PC-9 (cell line): ENCODE data around the gene AMZ1. TPM values are rescaled to one million over a fixed set of nuclear protein-coding genes. Genes with fewer than 3 reads are reported as not detected.

ENCODE experiments used
- BruUV-seq: library from RNA; stranded (reverse); fragments of 400-500 nt; replicated peaks from 2 replicates; lab custom pipeline; 2021; lab: Mats Ljungman, UMichigan
- CTCF ChIA-PET: fragments of 300-600 bp; sonication (Branson Sonifier 250); formaldehyde crosslinking; loops from one replicate; lab custom pipeline; 2022; ENCODE audit warnings: antibody characterized with exemption; lab: Charles Lee
- POLR2A ChIA-PET: fragments of 300-600 bp; sonication (Branson Sonifier 250); formaldehyde crosslinking; loops from one replicate; lab custom pipeline; 2022; ENCODE audit warnings: antibody characterized with exemption; ENCODE audit not compliant: unreplicated experiment; lab: Charles Lee
- DNase-seq, 2 experiments: peaks; one replicate each; pipeline versions ENCODE4 v3.0.0 to v3.0.0-alpha.2; 2015 to 2022; ENCODE audit warnings: mixed read lengths in 1 of 2
- H2AFZ ChIP-seq: fragments of 200-600 bp; sonication (generic); 2 replicates; pipeline ENCODE4 v1.8.1; 2017; ENCODE audit warnings: antibody characterized with exemption
- H3F3A ChIP-seq: fragments of 200-600 bp; sonication (generic); 2 replicates; pipeline ENCODE4 v1.8.1; 2017; ENCODE audit warnings: antibody characterized with exemption, mild to moderate bottlenecking, low read depth; ENCODE audit not compliant: insufficient read depth
- H3K27ac ChIP-seq: fragments of 200-600 bp; sonication (generic); 2 replicates; pipeline ENCODE4 v1.6.1; 2016; ENCODE audit warnings: mixed run types
- H3K27me3 ChIP-seq: fragments of 200-600 bp; sonication (generic); 2 replicates; pipeline ENCODE4 v1.6.1; 2016; ENCODE audit warnings: low read depth, mixed run types; ENCODE audit not compliant: insufficient read depth
- H3K36me3 ChIP-seq: fragments of 200-600 bp; sonication (generic); 2 replicates; pipeline ENCODE4 v1.6.1; 2016; ENCODE audit warnings: low read depth, mixed run types
- H3K4me1 ChIP-seq: fragments of 200-600 bp; sonication (generic); replicated peaks from 2 replicates; pipeline ENCODE4 v1.6.1; 2016; ENCODE audit warnings: mixed run types; ENCODE audit not compliant: insufficient read depth
- H3K4me2 ChIP-seq: fragments of 200-600 bp; sonication (generic); 2 replicates; pipeline ENCODE4 v1.6.1; 2017; ENCODE audit warnings: mixed run types
- H3K4me3 ChIP-seq: fragments of 200-600 bp; sonication (generic); 2 replicates; pipeline ENCODE4 v1.6.1; 2016; ENCODE audit warnings: mixed run types
- H3K79me2 ChIP-seq: fragments of 200-600 bp; sonication (generic); 2 replicates; pipeline ENCODE4 v1.6.1; 2017; ENCODE audit warnings: low read depth, mixed run types
- H3K9me2 ChIP-seq: fragments of 200-600 bp; sonication (generic); 2 replicates; pipeline ENCODE4 v1.8.1; 2017; ENCODE audit warnings: mild to moderate bottlenecking; ENCODE audit not compliant: insufficient read depth
- H3K9me3 ChIP-seq: fragments of 200-600 bp; sonication (generic); 2 replicates; pipeline ENCODE4 v1.8.1; 2016; ENCODE audit warnings: low read depth; ENCODE audit not compliant: insufficient read depth
- H4K20me1 ChIP-seq: fragments of 200-600 bp; sonication (generic); 2 replicates; pipeline ENCODE4 v1.8.1; 2017; ENCODE audit not compliant: insufficient read depth
- CTCF ChIP-seq: fragments of 200-600 bp; sonication (generic); conservative IDR thresholded peaks from 2 replicates; pipeline ENCODE4 v1.6.1; 2017; ENCODE audit warnings: mixed run types, antibody characterized with exemption, mild to moderate bottlenecking, moderate library complexity
- EZH2 ChIP-seq: fragments of 200-600 bp; sonication (generic); IDR thresholded peaks from 2 replicates; pipeline ENCODE4 v1.8.0; 2017; ENCODE audit warnings: antibody characterized with exemption, low read depth
- intact Hi-C: fragments of 100-400 bp; cut with micrococcal nuclease; formaldehyde crosslinking; loops from one replicate; pipeline ENCODE4 v1.10.0; 2022; ENCODE audit not compliant: unreplicated experiment
- total RNA-seq: library from RNA; stranded (reverse); gene quantifications from 2 replicates; pipeline ENCODE4 v1.2.3, GENCODE V29; 2021

AMZ1 gene
- total RNA-seq, 1 experiment from 2014 or later = not detected

- Histone ChIP-seq H3K4me3 (no peak overlapping the region), H2AFZ (no peak overlapping the region), H3K4me1 (no peaks in the 10 kb centered on the region), H3K27me3 (no peaks in the 10 kb centered on the region), H3K9me3 (no peaks in the 10 kb centered on the region), H3K4me2 (no peak overlapping the region), H3K9me2 (no peaks in the 10 kb centered on the region), H3F3A (no peaks in the 10 kb centered on the region; the same call in 1 of the 2 replicates), H4K20me1 (peaks cover 6% of the 10 kb centered on the region; the same call in 1 of the 2 replicates), H3K79me2 (no peaks in the 10 kb centered on the region), H3K36me3 (no peaks in the 10 kb centered on the region), H3K27ac (no peak overlapping the region)
- POLR2A ChIA-PET = no interaction called here
- TSS peak; percentile 33 for BruUV-seq
- CTCF ChIA-PET = no interaction called here
- intact Hi-C loops = no loop called here
- no peak for TF ChIP-seq EZH2
- TF ChIP-seq CTCF = no peak
- no peak for DNase-seq
These were observed 25.5 kb upstream of the AMZ1 start for GRCh38 chr7:2662273-2663120.

GRCh38 chr7:2663121-2663886, 24.7 kb upstream of the AMZ1 start:
- POLR2A ChIA-PET = no interaction called here
- Histone ChIP-seq H3F3A (no peaks in the 10 kb centered on the region; the same call in 1 of the 2 replicates), H3K9me2 (no peaks in the 10 kb centered on the region), H3K27me3 (no peaks in the 10 kb centered on the region), H2AFZ (no peak overlapping the region), H3K4me2 (no peak overlapping the region), H3K4me3 (no peak overlapping the region), H3K4me1 (no peaks in the 10 kb centered on the region), H4K20me1 (peaks cover 4% of the 10 kb centered on the region; the same call in 1 of the 2 replicates), H3K9me3 (no peaks in the 10 kb centered on the region), H3K36me3 (no peaks in the 10 kb centered on the region), H3K79me2 (no peaks in the 10 kb centered on the region), H3K27ac (no peak overlapping the region)
- TF ChIP-seq CTCF (no peak), EZH2 (no peak)
- intact Hi-C loops = no loop called here
- BruUV-seq = no TSS peak
- CTCF ChIA-PET = no interaction called here
- no peak for DNase-seq

- Histone ChIP-seq H3K27me3 (no peaks in the 10 kb centered on the region), H4K20me1 (peaks cover 2% of the 10 kb centered on the region; the same call in 1 of the 2 replicates), H3K9me3 (no peaks in the 10 kb centered on the region), H3F3A (no peaks in the 10 kb centered on the region; the same call in 1 of the 2 replicates), H3K79me2 (no peaks in the 10 kb centered on the region), H3K27ac (no peak overlapping the region), H2AFZ (no peak overlapping the region), H3K4me3 (no peak overlapping the region), H3K4me1 (no peaks in the 10 kb centered on the region), H3K4me2 (no peak overlapping the region), H3K36me3 (no peaks in the 10 kb centered on the region), H3K9me2 (no peaks in the 10 kb centered on the region)
- TF ChIP-seq EZH2 = no peak
- no peak for TF ChIP-seq CTCF
- intact Hi-C loops = no loop called here
- ChIA-PET CTCF (no interaction called here), POLR2A (no interaction called here)
- no peak for DNase-seq
- BruUV-seq = no TSS peak
These were observed 24.0 kb upstream of the AMZ1 start for GRCh38 chr7:2663960-2664359.
